ENCODE measurements around the gene SYT2.
"Not testable (repeated sequence)": the region's sequence is repeated elsewhere in the genome, so short reads cannot be mapped to it uniquely, and the experiment has no call there.

SYT2 gene

DNA sequence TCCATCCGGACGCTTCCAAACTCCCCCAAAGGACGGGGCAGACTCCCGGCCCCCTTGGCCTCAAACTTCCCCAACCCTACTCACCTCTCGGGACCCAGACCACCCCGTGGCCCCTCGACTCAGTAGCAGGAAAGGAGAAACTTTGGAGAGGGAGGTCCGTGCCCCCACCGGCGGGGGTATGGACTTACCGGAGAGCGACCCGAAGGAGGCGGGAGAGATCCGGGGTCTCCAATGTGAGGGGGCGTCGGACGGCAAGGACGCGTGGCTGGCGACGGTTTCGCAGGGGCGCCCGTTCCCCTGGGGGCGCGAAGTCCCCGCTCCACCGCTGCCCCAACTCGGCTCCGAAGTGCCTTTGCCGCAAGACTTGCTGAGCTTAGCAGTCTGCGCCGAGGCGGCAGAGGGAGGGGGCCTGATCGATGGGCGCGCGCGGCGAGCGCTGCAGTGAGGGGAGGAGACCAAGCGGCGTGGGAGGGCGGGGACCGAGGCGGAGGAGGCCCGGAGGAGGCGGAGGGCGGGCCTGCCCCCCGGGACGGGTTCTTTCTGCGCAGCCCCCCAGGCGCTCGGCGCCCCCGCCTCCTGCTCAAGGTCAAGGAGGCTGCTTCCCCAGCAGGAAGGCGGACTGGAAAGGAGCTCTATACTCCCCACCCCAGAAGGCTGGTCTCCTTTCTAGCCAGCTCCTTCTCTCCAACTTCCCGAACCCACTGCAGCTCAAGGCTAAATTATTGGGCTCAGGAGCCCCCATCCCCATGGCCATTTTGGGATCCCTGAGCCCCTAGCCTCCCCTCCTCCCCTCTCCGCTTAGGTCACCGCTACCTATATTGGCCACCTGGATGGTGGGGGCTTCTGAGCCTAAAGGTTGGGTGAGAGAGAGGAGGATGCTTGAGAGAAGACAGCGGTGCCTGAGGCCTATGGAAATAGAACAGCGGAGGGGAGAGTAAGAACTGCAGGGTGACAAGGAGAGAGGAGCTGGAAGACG is at the start of gene SYT2:
SYT2 (minus strand) TSS at position 385 of the 976 bp plus-strand sequence. CDS start 104,682 bp downstream, outside the sequence.
- no peaks in the 10 kb centered on the region for H3K36me3 ChIP-seq
- peak within 1 kb of the TSS; percentile 45; the same call in 1 of the 2 replicates for H3K9ac ChIP-seq
- H3K9me3 ChIP-seq, result no peaks in the 10 kb centered on the region
- peaks cover 44% of the 10 kb centered on the region for H4K20me1 ChIP-seq
- peaks cover 56% of the 10 kb centered on the region for H3K27me3 ChIP-seq
- peaks cover 16% of the 10 kb centered on the region for H3K4me1 ChIP-seq
- peak within 1 kb of the TSS; percentile 60 for H3K4me3 ChIP-seq
- H3K4me2 ChIP-seq, result peak within 1 kb of the TSS; percentile 95
- no peak for TF ChIP-seq Cebpa-rat (IDR thresholded peaks at IDR 0.05)
- no peak within 1 kb of the TSS for H3K27ac ChIP-seq

GRCh38 chr1:202756391-202756790 is 46.1 kb upstream of the SYT2 start:
- Histone ChIP-seq H3K9me3 (no peaks in the 10 kb centered on the region), H3K36me3 (peaks cover 100% of the 10 kb centered on the region)

DNA sequence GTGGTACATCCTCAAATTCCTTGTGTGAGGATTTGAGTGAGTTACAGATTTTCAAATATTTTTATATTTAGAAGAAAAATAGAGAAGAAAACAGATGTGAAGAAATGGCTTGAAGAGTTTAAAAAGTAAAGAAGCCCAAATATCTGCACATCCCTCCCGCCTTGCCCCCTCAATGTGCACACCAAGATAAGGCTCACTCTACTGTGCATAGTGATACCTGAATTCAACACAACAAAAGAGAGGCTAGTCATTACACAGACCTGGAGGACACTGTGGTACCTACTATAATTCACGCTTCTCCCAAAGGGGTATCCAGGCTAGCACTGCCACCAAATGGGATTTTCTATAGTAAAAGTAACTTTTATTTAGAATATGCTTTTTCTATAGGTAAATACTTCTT is 44.0 kb upstream of the SYT2 start:
- no peaks in the 10 kb centered on the region for H3K27me3 ChIP-seq
- no peaks in the 10 kb centered on the region for H3K9me3 ChIP-seq
- no peak overlapping the region for H3K27ac ChIP-seq
- H3K4me2 ChIP-seq, result no peak overlapping the region
- H3K4me1 ChIP-seq, result no peaks in the 10 kb centered on the region
- TF ChIP-seq Cebpa-rat (IDR thresholded peaks at IDR 0.05), result no peak
- H3K9ac ChIP-seq, result no peak overlapping the region
- peaks cover 94% of the 10 kb centered on the region for H4K20me1 ChIP-seq
- H3K4me3 ChIP-seq, result no peak overlapping the region
- H3K36me3 ChIP-seq, result peaks cover 100% of the 10 kb centered on the region

More at GRCh38 chr1:202756391-202756790, 46.1 kb upstream of the SYT2 start:
- H3K27ac ChIP-seq, result no peak overlapping the region
- peaks cover 95% of the 10 kb centered on the region for H4K20me1 ChIP-seq
- no peaks in the 10 kb centered on the region for H3K4me1 ChIP-seq
- H3K27me3 ChIP-seq, result no peaks in the 10 kb centered on the region
- no peak overlapping the region for H3K4me2 ChIP-seq
- no peak overlapping the region for H3K4me3 ChIP-seq
- H3K9ac ChIP-seq, result no peak overlapping the region
- no peak for TF ChIP-seq Cebpa-rat (IDR thresholded peaks at IDR 0.05)

- no peak overlapping the region for H3K27ac ChIP-seq
- H3K4me3 ChIP-seq, result no peak overlapping the region
- TF ChIP-seq Cebpa-rat (IDR thresholded peaks at IDR 0.05), result no peak
- peaks cover 100% of the 10 kb centered on the region for H3K36me3 ChIP-seq
- H3K9me3 ChIP-seq, result no peaks in the 10 kb centered on the region
- no peaks in the 10 kb centered on the region for H3K27me3 ChIP-seq
- H3K9ac ChIP-seq, result no peak overlapping the region
- H3K4me1 ChIP-seq, result no peaks in the 10 kb centered on the region
- H3K4me2 ChIP-seq, result no peak overlapping the region
- peaks cover 94% of the 10 kb centered on the region for H4K20me1 ChIP-seq
Measured at GRCh38 chr1:202752774-202753173, 42.5 kb upstream of the SYT2 start.

GRCh38 chr1:202750761-202751160 is 40.5 kb upstream of the SYT2 start:
- Histone ChIP-seq H3K27me3 (no peaks in the 10 kb centered on the region), H3K9me3 (no peaks in the 10 kb centered on the region)
- TF ChIP-seq Cebpa-rat (IDR thresholded peaks at IDR 0.05), result no peak

DNA sequence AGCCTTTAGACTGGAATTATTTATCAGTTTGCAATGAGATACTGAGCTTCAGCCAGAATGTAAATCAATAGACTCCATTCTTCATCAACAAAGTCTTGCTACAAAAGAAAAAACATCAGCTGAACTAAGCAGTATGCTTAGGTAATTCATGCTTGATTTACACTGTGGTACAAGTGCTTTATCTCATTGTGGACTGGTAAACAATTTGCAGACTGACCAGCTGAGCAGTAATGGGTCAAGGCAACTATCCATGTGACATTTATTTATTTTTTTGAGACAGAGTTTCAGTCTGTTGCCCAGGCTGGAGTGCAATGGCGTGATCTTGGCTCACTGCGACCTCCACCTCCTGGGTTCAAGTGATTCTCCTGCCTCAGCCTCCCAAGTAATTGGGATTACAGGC is 39.8 kb upstream of the SYT2 start:
- Histone ChIP-seq H3K27ac (no peak overlapping the region), H3K9me3 (no peaks in the 10 kb centered on the region)

More at GRCh38 chr1:202750761-202751160, 40.5 kb upstream of the SYT2 start:
- Histone ChIP-seq H3K4me2 (no peak overlapping the region), H3K9ac (no peak overlapping the region), H3K27ac (no peak overlapping the region), H3K4me1 (no peaks in the 10 kb centered on the region), H3K36me3 (peaks cover 100% of the 10 kb centered on the region), H3K4me3 (no peak overlapping the region), H4K20me1 (peaks cover 95% of the 10 kb centered on the region)

GRCh38 chr1:202745323-202745888 is 35.2 kb upstream of the SYT2 start:
- H3K27ac ChIP-seq, result no peak overlapping the region
- TF ChIP-seq Cebpa-rat (IDR thresholded peaks at IDR 0.05), result peak; percentile 19; the same call in 1 of the 2 replicates
- H4K20me1 ChIP-seq, result peaks cover 89% of the 10 kb centered on the region
- peaks cover 9% of the 10 kb centered on the region; the same call in 1 of the 2 replicates for H3K9me3 ChIP-seq
- H3K4me2 ChIP-seq, result no peak overlapping the region
- H3K36me3 ChIP-seq, result peaks cover 100% of the 10 kb centered on the region
- no peak overlapping the region for H3K4me3 ChIP-seq
- H3K4me1 ChIP-seq, result no peaks in the 10 kb centered on the region
- H3K27me3 ChIP-seq, result no peaks in the 10 kb centered on the region
- no peak overlapping the region for H3K9ac ChIP-seq

More for the DNA sequence above, 39.8 kb upstream of the SYT2 start:
- Histone ChIP-seq H3K9ac (no peak overlapping the region), H3K4me3 (no peak overlapping the region), H3K4me1 (no peaks in the 10 kb centered on the region), H4K20me1 (peaks cover 94% of the 10 kb centered on the region), H3K4me2 (no peak overlapping the region), H3K27me3 (no peaks in the 10 kb centered on the region), H3K36me3 (peaks cover 100% of the 10 kb centered on the region)
- TF ChIP-seq Cebpa-rat (IDR thresholded peaks at IDR 0.05), result no peak

DNA sequence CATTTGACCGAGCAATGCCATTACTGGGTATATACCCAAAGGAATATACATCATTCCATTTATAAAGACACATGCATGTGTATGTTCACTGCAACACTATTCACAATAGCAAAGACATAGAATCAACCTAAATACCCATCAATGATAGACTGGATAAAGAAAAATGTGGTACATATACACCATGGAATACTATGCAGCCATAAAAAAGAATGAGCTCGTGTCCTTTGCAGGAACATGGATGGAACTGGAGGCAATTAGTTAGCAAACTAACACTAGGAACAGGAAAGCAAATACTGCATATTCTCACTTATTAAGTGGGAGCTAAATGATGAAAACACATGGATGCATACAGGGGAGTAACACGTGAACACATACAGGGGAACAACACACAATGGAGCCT is 34.5 kb upstream of the SYT2 start:
- H3K4me1 ChIP-seq, H3K4me2 ChIP-seq, H3K27me3 ChIP-seq, H3K9me3 ChIP-seq, H3K4me3 ChIP-seq, H3K27ac ChIP-seq, H3K9ac ChIP-seq: not testable (repeated sequence)
- H3K36me3 ChIP-seq, result peaks cover 99% of the 10 kb centered on the region
- peaks cover 83% of the 10 kb centered on the region for H4K20me1 ChIP-seq

DNA sequence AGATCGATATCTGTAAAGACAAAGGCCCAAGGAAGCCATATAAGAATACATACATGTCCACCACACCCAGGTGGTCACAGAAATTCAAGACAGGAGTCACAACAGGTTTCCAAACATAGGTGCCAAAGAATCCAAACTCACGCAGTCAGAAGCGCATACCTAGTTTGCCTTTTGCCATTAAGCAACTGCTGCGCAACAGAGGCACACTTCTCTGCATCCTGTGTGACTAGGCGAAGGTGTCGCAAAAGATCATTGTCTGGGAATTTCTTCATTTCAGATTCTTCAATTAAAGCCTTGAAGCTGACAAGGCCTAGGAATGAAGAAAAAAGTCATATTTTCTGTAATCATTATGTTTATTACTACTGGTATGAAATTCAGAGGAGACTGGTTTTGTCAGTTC is 32.2 kb upstream of the SYT2 start:
- no peak overlapping the region for H3K9ac ChIP-seq
- H3K27ac ChIP-seq, result no peak overlapping the region
- peaks cover 78% of the 10 kb centered on the region for H4K20me1 ChIP-seq
- H3K36me3 ChIP-seq, result peaks cover 95% of the 10 kb centered on the region
- peaks cover 9% of the 10 kb centered on the region; the same call in 1 of the 2 replicates for H3K9me3 ChIP-seq
- no peaks in the 10 kb centered on the region for H3K4me1 ChIP-seq
- no peak overlapping the region for H3K4me3 ChIP-seq
- no peaks in the 10 kb centered on the region for H3K27me3 ChIP-seq
- TF ChIP-seq Cebpa-rat (IDR thresholded peaks at IDR 0.05), result no peak
- no peak overlapping the region for H3K4me2 ChIP-seq

- Histone ChIP-seq H3K9ac (no peak overlapping the region), H3K27ac (no peak overlapping the region), H3K9me3 (no peaks in the 10 kb centered on the region), H3K4me1 (peaks cover 52% of the 10 kb centered on the region), H3K4me3 (no peak overlapping the region), H3K4me2 (no peak overlapping the region), H4K20me1 (peaks cover 100% of the 10 kb centered on the region), H3K27me3 (no peaks in the 10 kb centered on the region), H3K36me3 (peaks cover 100% of the 10 kb centered on the region)
- TF ChIP-seq Cebpa-rat (IDR thresholded peaks at IDR 0.05), result no peak
Measured at GRCh38 chr1:202733251-202733650, 23.0 kb upstream of the SYT2 start.
